Neural cell (in vitro differentiated cells): Measurements from ENCODE around the gene DDX5. TPM values are rescaled to one million over a fixed set of nuclear protein-coding genes. Genes with fewer than 3 reads are reported as not detected.

ENCODE experiments used
- H2AFZ ChIP-seq: fragments of 200-600, 300-800 bp; sonication (generic), shearing (Covaris generic); 2 replicates; pipeline ENCODE4 v1.6.0; 2014; ENCODE audit warnings: low read depth, mild to moderate bottlenecking, antibody characterized with exemption, low read length, moderate library complexity
- H3F3A ChIP-seq: fragments of 200-600 bp; shearing (Covaris generic); 2 replicates; pipeline ENCODE4 v1.6.1; 2016; ENCODE audit warnings: mild to moderate bottlenecking, moderate library complexity, mixed read lengths, antibody characterized with exemption, low read length; ENCODE audit not compliant: insufficient read depth, poor library complexity, severe bottlenecking
- H3K27ac ChIP-seq: fragments of 200-600, 300-800 bp; sonication (generic), shearing (Covaris generic); 2 replicates; pipeline ENCODE4 v1.5.1; 2014; ENCODE audit warnings: mild to moderate bottlenecking, low read length, moderate library complexity
- H3K27me3 ChIP-seq: fragments of 300-800, 200-600 bp; sonication (generic), shearing (Covaris generic); 2 replicates; pipeline ENCODE4 v1.6.0; 2014; ENCODE audit warnings: mild to moderate bottlenecking, low read depth, low read length, moderate library complexity; ENCODE audit not compliant: insufficient read depth
- H3K36me3 ChIP-seq: fragments of 300-800, 200-600 bp; sonication (generic), shearing (Covaris generic); 2 replicates; pipeline ENCODE4 v1.5.1; 2014; ENCODE audit warnings: mild to moderate bottlenecking, antibody characterized with exemption, low read length, moderate library complexity; ENCODE audit not compliant: insufficient read depth
- H3K4me2 ChIP-seq: fragments of 300-800, 200-600 bp; sonication (generic), shearing (Covaris generic); 2 replicates; pipeline ENCODE4 v1.6.0; 2014; ENCODE audit warnings: mild to moderate bottlenecking, low read length
- H3K4me3 ChIP-seq: fragments of 300-800, 200-600 bp; sonication (generic), shearing (Covaris generic); 2 replicates; pipeline ENCODE4 v1.5.1; 2014; ENCODE audit warnings: mild to moderate bottlenecking, low read length, moderate library complexity
- H3K79me2 ChIP-seq: fragments of 200-600 bp; shearing (Covaris generic); replicated peaks from 2 replicates; pipeline ENCODE4 v1.6.0; 2014; ENCODE audit warnings: mild to moderate bottlenecking, low read length, moderate library complexity; ENCODE audit not compliant: insufficient read depth
- H3K9ac ChIP-seq: fragments of 300-800, 200-600 bp; sonication (generic), shearing (Covaris generic); 2 replicates; pipeline ENCODE4 v1.6.1; 2016; ENCODE audit warnings: mild to moderate bottlenecking, low read length, mixed read lengths
- H3K9me2 ChIP-seq: fragments of 200-600 bp; shearing (Covaris generic); 2 replicates; pipeline ENCODE4 v1.6.1; 2016; ENCODE audit warnings: mild to moderate bottlenecking, low read length, mixed read lengths; ENCODE audit not compliant: insufficient read depth
- H3K9me3 ChIP-seq: fragments of 200-600, 300-800 bp; sonication (generic), shearing (Covaris generic); 2 replicates; pipeline ENCODE4 v1.6.1; 2016; ENCODE audit warnings: mild to moderate bottlenecking, mixed run types, low read length, moderate library complexity, mixed read lengths
- H4K20me1 ChIP-seq: fragments of 200-600 bp; shearing (Covaris generic); 2 replicates; pipeline ENCODE4 v1.6.1; 2016; ENCODE audit warnings: mild to moderate bottlenecking, mixed run types; ENCODE audit not compliant: insufficient read depth
- CTCF ChIP-seq: fragments of 450-650 bp; IDR thresholded peaks from 2 replicates; pipeline ENCODE4 v1.5.1; 2014; ENCODE audit warnings: antibody characterized with exemption, mild to moderate bottlenecking, moderate library complexity; ENCODE audit not compliant: poor library complexity, severe bottlenecking
- EP300 ChIP-seq: fragments of 450-650 bp; conservative IDR thresholded peaks from 2 replicates; pipeline ENCODE4 v1.6.1; 2014; ENCODE audit warnings: antibody characterized with exemption, mild to moderate bottlenecking, moderate library complexity; ENCODE audit not compliant: poor library complexity, severe bottlenecking
- EZH2 ChIP-seq: fragments of 200-600, 300-800 bp; shearing (Covaris generic), sonication (generic); IDR thresholded peaks from 2 replicates; pipeline ENCODE4 v1.6.1; 2014; ENCODE audit warnings: antibody characterized with exemption, low read length, borderline replicate concordance, mild to moderate bottlenecking; ENCODE audit not compliant: insufficient read depth, poor library complexity, severe bottlenecking
- MXI1 ChIP-seq: fragments of 450-650 bp; conservative IDR thresholded peaks from 2 replicates; pipeline ENCODE4 v1.6.1; 2014; ENCODE audit warnings: antibody characterized with exemption, mild to moderate bottlenecking; ENCODE audit not compliant: poor library complexity, severe bottlenecking
- POLR2AphosphoS5 ChIP-seq: IDR thresholded peaks from 2 replicates; pipeline ENCODE4 v1.6.1; 2012
- RAD21 ChIP-seq: fragments of 450-650 bp; conservative IDR thresholded peaks from 2 replicates; pipeline ENCODE4 v1.6.1; 2014; ENCODE audit warnings: antibody characterized with exemption, mild to moderate bottlenecking, moderate library complexity
- REST ChIP-seq: IDR thresholded peaks from 2 replicates; pipeline ENCODE4 v1.6.1; 2012; ENCODE audit warnings: borderline replicate concordance
- SMC3 ChIP-seq: fragments of 450-650 bp; conservative IDR thresholded peaks from 2 replicates; pipeline ENCODE4 v1.6.1; 2014; ENCODE audit warnings: antibody characterized with exemption, mild to moderate bottlenecking, moderate library complexity; ENCODE audit not compliant: poor library complexity
- TAF1 ChIP-seq: IDR thresholded peaks from 2 replicates; pipeline ENCODE4 v1.6.1; 2012; ENCODE audit warnings: low read depth
- polyA plus RNA-seq: library from polyadenylated mRNA; depleted of rRNA; stranded (reverse); fragments of >200 nt; gene quantifications from 2 replicates; pipeline ENCODE4 v1.2.3, GENCODE V29; 2014

DDX5 gene
- polyA plus RNA-seq, 1 donor from 2014 or later: 2,358 TPM

- no peak overlapping the region for H3K27ac ChIP-seq
- no peak overlapping the region for H3K4me3 ChIP-seq
- no peaks in the 10 kb centered on the region for H3K79me2 ChIP-seq
- no peaks in the 10 kb centered on the region for H3K27me3 ChIP-seq
- peaks cover 10% of the 10 kb centered on the region for H3K36me3 ChIP-seq
- no peaks in the 10 kb centered on the region for H3F3A ChIP-seq
- no peaks in the 10 kb centered on the region for H3K9me2 ChIP-seq
- no peak overlapping the region for H2AFZ ChIP-seq
- H4K20me1 ChIP-seq: no peaks in the 10 kb centered on the region
- H3K9ac ChIP-seq: no peak overlapping the region
- no peak overlapping the region for H3K4me2 ChIP-seq
- no peaks in the 10 kb centered on the region for H3K9me3 ChIP-seq
- no peak for TF ChIP-seq MXI1
- no peak for TF ChIP-seq SMC3
- TF ChIP-seq REST: no peak
- no peak for TF ChIP-seq EZH2
- TF ChIP-seq POLR2AphosphoS5: no peak
- no peak for TF ChIP-seq RAD21
- TF ChIP-seq TAF1: no peak
- no peak for TF ChIP-seq EP300
- no peak for TF ChIP-seq CTCF
These were observed 48.0 kb upstream of the DDX5 start for GRCh38 chr17:64554028-64554637.

- no peak overlapping the region for H2AFZ ChIP-seq
- H3K9me2 ChIP-seq: no peaks in the 10 kb centered on the region
- no peak overlapping the region for H3K27ac ChIP-seq
- no peaks in the 10 kb centered on the region for H4K20me1 ChIP-seq
- H3K9ac ChIP-seq: no peak overlapping the region
- H3F3A ChIP-seq: no peaks in the 10 kb centered on the region
- H3K4me3 ChIP-seq: no peak overlapping the region
- no peaks in the 10 kb centered on the region for H3K79me2 ChIP-seq
- no peak overlapping the region for H3K4me2 ChIP-seq
- no peaks in the 10 kb centered on the region for H3K27me3 ChIP-seq
- no peaks in the 10 kb centered on the region for H3K36me3 ChIP-seq
- H3K9me3 ChIP-seq: no peaks in the 10 kb centered on the region
- no peak for TF ChIP-seq RAD21
- no peak for TF ChIP-seq MXI1
- TF ChIP-seq EP300: no peak
- no peak for TF ChIP-seq EZH2
- no peak for TF ChIP-seq TAF1
- no peak for TF ChIP-seq SMC3
- no peak for TF ChIP-seq POLR2AphosphoS5
- TF ChIP-seq REST: no peak
- no peak for TF ChIP-seq CTCF
These were observed 45.4 kb upstream of the DDX5 start for GRCh38 chr17:64551461-64551860.
